C4-2B (cell line): ENCODE data around the gene DNAH17.

Experiments
- H3K27ac ChIP-seq: fragments of 450-650 bp; 2 replicates; pipeline ENCODE4 v1.5.1; 2017
- CTCF ChIP-seq: fragments of 450-650 bp; conservative IDR thresholded peaks from 2 replicates; pipeline ENCODE4 v1.5.1; 2017; ENCODE audit warnings: mild to moderate bottlenecking
- ZFX ChIP-seq: fragments of 450-650 bp; IDR thresholded peaks from 2 replicates; pipeline ENCODE4 v1.6.1; 2017

The DNAH17 gene

DNA sequence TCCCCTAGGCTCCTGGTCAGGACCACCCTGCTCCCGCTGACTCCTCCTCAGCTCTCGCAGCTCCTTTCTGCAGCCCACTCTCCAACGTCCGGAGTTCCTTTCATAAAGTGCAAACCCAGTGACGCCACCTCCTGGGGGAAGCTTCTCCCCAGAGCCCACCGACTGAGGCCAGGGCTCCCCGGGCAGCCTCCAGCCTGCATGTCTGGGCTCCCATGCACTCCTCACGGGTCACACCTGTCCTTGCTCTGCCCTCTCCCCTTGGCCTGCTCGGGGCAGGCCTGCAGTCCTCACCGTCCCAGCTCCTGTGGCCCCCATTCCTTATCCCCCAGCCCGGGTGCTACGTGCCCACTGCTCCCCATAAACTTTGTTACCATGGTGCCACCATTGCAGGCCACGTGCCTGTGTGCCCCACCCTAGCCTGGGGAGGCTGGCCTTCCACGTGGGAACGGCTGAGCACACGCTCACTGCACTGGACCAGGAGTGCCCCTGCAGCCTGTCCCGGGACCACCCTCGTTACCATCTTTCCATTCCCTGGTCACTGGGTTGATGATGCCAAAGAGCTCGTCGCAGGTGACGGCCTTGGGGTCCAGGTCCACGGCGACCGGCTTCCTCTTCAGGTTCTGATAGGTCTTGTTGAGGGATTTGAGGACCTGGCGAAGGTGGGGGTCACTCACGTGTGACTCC, 84.9 kb downstream of the DNAH17 start:
- H3K27ac ChIP-seq = no peak overlapping the region
- TF ChIP-seq CTCF (no peak), ZFX (no peak)

- H3K27ac ChIP-seq = no peak overlapping the region
- TF ChIP-seq ZFX (no peak), CTCF (no peak)
These were observed 85.7 kb downstream of the DNAH17 start for GRCh38 chr17:78491236-78492115.

DNA sequence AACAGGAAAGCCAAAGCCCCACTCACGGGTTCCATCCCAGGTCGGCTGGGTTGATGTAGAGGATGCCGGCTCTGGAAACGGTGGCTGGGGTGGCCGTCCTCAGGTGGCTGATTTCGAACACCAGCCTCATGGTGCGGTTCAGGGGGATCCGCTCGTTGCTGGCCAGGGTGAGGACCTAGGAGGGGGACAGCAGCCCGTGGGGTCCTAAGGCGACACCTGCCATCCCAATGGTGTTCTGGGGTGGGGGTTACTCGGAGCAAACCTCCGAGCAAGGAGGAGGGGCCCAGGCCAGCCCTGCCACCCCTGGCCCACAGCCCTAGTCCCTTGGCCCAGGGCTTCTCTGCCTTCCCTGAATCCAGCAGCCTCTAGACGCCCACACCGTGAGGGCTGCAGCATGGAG, 86.5 kb downstream of the DNAH17 start:
- H3K27ac ChIP-seq = no peak overlapping the region
- no peak for TF ChIP-seq ZFX
- no peak for TF ChIP-seq CTCF

DNA sequence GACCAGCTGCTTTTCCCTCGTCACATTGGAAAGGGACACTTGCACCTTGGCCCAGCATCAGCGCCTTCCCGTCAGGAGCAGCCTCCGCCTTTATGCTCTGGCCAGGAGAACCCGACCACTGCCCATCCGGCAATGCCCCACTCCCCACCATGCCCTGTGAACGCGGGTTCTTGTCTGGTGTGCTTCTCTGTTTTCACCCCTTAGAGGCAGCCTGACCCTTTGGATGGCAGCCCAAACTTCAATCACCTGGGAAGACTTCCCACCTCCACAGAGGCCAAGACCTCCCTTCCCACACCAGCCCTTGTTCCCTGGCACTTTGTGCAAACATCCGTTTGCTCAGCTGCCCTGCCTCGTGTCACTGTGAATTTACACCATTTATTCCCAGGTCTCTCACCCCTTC, 87.0 kb downstream of the DNAH17 start:
- TF ChIP-seq ZFX (no peak), CTCF (no peak)
- H3K27ac ChIP-seq = no peak overlapping the region

GRCh38 chr17:78488867-78489634, 88.1 kb downstream of the DNAH17 start:
- TF ChIP-seq ZFX = no peak
- TF ChIP-seq CTCF = no peak
- H3K27ac ChIP-seq = no peak overlapping the region

- H3K27ac ChIP-seq = no peak overlapping the region
- TF ChIP-seq CTCF (no peak), ZFX (no peak)
These were observed 89.0 kb downstream of the DNAH17 start for GRCh38 chr17:78488156-78488555.
